DMS79 treated with DMSO at 0.1 percent for 48 hours (cell line): ENCODE data around the gene EXOSC7.
"Not testable (repeated sequence)": the region's sequence is repeated elsewhere in the genome, so short reads cannot be mapped to it uniquely, and the experiment has no call there.

Source experiments
- DNase-seq: peaks from one replicate; lab custom pipeline; 2025; lab: John Stamatoyannopoulos, UW

The EXOSC7 gene

DNA sequence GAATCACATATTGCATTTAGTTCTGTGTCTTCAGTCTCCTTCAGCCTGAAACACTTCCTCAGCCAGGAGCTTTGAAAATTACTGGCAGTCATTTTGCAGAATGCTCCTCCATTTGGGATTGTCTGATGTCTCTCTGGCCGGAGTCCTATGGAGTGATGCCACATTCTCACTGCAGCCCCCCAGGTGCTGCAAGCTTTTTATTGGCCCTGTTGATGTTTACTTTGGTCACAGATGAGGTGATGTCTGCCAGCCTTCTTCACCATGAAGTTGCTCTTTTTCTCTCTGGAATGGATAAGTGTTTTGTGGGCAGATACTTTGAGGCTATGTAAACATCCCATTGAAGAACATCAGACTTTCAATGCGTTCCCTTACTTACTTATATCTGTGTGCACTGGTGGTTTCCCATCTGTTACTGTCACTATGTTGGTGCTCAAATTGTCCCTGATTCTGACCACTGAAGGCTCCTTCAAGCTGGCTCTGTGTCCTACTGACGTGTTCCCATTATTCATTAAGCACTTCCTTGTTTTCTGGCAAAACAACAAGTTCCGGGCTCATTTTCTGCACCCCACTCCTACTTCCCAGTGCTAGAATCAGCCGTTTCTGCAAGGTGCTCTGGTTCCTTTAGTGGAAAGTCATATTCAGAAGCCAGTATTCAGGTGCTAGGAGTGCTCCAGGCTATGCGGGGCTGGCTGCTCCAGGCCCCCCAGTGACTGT is 48.7 kb downstream of the EXOSC7 start:
- no peak for DNase-seq

- no peak for DNase-seq
These were observed 50.0 kb downstream of the EXOSC7 start, which contains the start of gene CLEC3B for GRCh38 chr3:45026038-45026437. Gene CLEC3B (plus strand): TSS chr3:45026303. CDS start chr3:45026363, 60 bp downstream.

GRCh38 chr3:45026957-45027356 is 50.9 kb downstream of the EXOSC7 start:
- DNase-seq: no peak

GRCh38 chr3:45027441-45027840 is 51.4 kb downstream of the EXOSC7 start:
- no peak for DNase-seq

DNA sequence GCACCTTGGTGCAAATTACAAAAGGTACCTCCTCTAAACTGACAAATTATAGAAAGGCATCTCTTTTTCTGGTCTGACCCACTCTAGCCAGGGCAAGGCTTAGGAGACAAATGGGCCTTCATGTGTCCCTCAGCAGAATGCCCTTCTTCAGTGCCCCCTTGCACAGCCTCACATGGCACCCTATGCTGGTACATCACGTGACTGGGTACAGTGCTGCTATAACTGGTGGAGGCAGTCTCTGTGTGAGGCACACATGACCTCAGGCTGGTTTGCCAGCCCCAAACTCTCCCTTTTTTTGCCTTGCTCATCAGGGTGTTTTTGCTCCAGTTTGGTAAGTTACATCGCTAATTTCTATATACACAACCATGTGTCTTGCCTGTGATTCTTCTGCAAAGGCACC is 53.2 kb downstream of the EXOSC7 start:
- DNase-seq: no peak

GRCh38 chr3:45029661-45030060 is 53.6 kb downstream of the EXOSC7 start:
- DNase-seq: no peak

DNA sequence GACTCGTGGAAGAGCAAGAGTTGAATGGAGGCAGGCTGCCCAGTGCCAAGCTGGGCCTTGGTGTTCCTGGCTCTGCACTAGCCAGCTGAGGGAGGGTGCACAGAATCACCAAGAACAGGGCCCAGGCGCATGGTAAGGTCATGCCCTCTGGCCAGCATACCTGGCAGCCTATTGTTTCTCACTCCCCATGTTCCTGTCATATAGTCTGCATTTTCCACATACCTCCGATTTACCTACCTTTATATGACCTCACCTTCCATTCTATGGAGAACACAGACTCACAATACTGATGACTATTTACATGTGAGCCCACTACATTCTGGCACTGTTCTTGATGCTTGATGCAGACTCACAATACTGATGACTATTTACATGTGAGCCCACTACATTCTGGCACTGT is 55.5 kb downstream of the EXOSC7 start:
- no peak for DNase-seq

DNA sequence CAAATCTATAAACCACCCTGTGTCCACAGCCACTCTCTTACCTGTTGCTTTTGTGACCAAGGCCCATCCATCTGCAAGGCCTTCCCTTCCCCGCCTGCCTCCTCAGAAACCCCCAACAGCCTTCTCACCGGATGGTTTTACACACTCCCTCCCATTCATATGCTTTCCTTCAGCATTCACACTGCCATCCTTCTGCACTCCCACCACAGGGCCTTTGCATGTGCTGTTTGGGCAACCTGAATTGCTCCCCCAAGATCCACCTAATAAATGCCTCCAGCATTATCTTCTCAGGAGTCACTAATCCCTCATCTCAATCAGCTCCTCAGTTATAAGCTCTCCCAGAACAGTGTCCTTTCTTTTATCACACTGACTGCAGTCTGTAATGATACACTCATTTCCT is 56.1 kb downstream of the EXOSC7 start:
- DNase-seq: no peak

GRCh38 chr3:45033791-45034190 is 57.7 kb downstream of the EXOSC7 start:
- no peak for DNase-seq

GRCh38 chr3:45034612-45035252 is 58.7 kb downstream of the EXOSC7 start:
- no peak for DNase-seq

- no peak for DNase-seq
These were observed 59.6 kb downstream of the EXOSC7 start for GRCh38 chr3:45035441-45036301.

GRCh38 chr3:45037720-45038455 is 61.8 kb downstream of the EXOSC7 start:
- peak; percentile 66 for DNase-seq

GRCh38 chr3:45041666-45042065 is 65.6 kb downstream of the EXOSC7 start:
- DNase-seq: no peak

DNA sequence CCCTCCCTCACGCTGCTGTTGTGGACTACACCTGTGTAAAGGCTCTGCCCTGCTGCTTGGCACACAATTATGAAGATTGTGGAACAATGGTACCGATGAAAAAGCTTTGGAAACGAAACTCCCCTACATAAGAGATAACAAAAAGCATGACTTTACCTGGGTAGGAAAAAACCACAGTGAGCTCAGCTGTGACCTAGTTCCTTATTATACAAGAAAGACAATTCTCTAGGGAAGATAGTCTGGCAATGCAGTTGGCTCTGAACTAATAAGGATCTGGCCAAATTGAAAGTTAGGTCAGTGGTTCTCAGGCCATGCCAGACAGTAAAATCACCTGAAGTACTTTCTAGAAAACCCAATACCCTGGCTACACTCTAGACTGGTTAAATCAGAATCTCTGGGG is 66.1 kb downstream of the EXOSC7 start:
- no peak for DNase-seq

DNA sequence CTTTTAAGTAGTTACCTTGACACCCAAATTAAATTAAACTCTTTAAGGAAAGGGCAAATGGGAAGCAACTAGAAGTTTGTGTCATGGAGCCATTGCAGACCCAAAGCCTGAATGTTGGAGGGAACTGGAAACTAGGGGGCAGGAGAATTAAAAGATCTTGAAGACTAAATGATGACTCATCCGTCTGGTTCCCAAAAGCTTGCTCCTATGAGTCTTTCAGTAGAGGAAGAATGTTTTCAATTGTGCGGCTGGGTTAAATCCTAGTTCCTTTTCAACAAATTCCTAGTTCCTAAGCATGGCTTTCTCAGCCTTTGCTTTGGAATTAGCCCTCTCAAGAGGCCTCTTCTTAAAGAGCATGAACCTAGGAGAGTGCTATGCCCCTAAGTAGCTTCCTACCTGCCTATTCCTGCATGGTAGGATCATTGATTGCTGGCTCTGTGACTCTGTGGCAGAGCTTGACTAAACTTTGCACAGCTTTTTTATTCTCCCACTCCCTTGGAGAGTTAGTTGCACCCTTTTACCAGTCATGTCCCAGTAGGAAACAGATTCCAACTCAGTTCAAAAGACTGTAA is 67.8 kb downstream of the EXOSC7 start:
- no peak for DNase-seq

GRCh38 chr3:45048244-45048643 is 72.2 kb downstream of the EXOSC7 start:
- DNase-seq: no peak

- no peak for DNase-seq
These were observed 73.8 kb downstream of the EXOSC7 start for GRCh38 chr3:45049807-45050206.

DNA sequence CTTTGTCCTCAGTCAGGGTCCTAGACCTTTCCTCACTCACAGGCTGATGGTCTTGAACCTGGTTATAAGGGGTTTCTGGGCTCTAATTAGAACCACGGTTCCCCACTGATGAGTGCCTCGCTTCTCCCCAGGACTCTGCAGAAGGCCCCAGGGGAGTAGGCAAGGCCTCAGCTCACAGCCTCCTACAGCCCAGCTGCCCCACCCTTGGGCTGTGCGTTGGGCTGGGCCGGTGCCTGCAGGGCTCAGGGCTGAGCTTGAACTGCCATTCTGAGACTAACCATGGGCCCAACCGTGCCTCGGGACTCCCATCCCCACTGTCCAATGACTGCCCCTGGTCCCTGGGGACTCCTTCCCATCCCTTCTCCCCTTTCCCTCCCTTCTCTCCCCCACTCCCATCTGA is 75.6 kb downstream of the EXOSC7 start:
- DNase-seq: no peak

GRCh38 chr3:45053805-45054195 is 77.8 kb downstream of the EXOSC7 start:
- not testable (repeated sequence) for DNase-seq

- DNase-seq: no peak
These were observed 78.3 kb downstream of the EXOSC7 start for GRCh38 chr3:45054196-45054857.

DNA sequence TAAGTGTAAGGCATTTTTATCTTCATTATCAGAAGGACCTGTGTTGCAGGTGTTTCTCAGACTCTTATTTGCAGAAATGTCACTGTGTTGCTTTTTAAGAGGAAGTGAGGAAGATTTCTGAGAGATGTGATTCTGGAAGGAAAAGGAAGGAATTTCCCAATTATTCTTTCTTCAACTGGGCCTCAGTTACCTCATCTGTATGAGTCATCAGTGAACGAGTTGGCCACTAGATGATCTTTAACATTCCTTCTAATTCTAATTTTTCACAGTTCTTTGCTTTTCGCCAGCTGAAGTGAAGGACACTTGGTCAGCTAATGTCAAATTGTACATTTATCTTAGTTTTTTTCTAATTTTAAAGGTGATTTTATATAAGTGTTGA is 79.0 kb downstream of the EXOSC7 start:
- DNase-seq: no peak
